K562 (cell line): ENCODE measurements around the gene OR52A5. TPM values are rescaled to one million over a fixed set of nuclear protein-coding genes. Genes with fewer than 3 reads are reported as not detected.

Source experiments
- ARHGAP35 ChIP-seq: fragments of 450-650 bp; IDR thresholded peaks from 2 replicates; pipeline ENCODE4 v1.6.1; 2018; ENCODE audit not compliant: partially characterized antibody
- BMI1 ChIP-seq: fragments of 150-350 bp; IDR thresholded peaks from 2 replicates; pipeline ENCODE4 v1.6.1; 2014; ENCODE audit warnings: low read length
- CLOCK ChIP-seq: fragments of 250-450 bp; sonication (Bioruptor Pico); IDR thresholded peaks from 2 replicates; pipeline ENCODE4 v1.4.0; 2020; ENCODE audit warnings: mild to moderate bottlenecking, moderate library complexity, borderline replicate concordance
- CSDE1 ChIP-seq, 2 experiments: fragments of 450-650 bp; IDR thresholded peaks; 2 replicates each; pipeline ENCODE4 v1.6.1; 2016; ENCODE audit warnings: mild to moderate bottlenecking in 1 of 2
- ELF4 ChIP-seq: fragments of 450-650 bp; formaldehyde crosslinking; IDR thresholded peaks from 2 replicates; pipeline ENCODE4 v1.4.0; 2022; ENCODE audit warnings: missing genetic modification characterization
- GABPB1 ChIP-seq: sonication (generic); formaldehyde crosslinking; IDR thresholded peaks from 2 replicates; pipeline ENCODE4 v1.8.0; 2022; ENCODE audit warnings: mild to moderate bottlenecking, missing genetic modification reagents
- KAT7 ChIP-seq: sonication (generic); formaldehyde crosslinking; IDR thresholded peaks from 2 replicates; pipeline ENCODE4 v1.8.0; 2022; ENCODE audit warnings: missing genetic modification reagents, mild to moderate bottlenecking, borderline replicate concordance
- KLF10 ChIP-seq: fragments of 250-450 bp; sonication (Bioruptor Pico); IDR thresholded peaks from 2 replicates; pipeline ENCODE4 v1.6.1; 2021; ENCODE audit warnings: matching md5 sums
- LARP7 ChIP-seq: fragments of 450-650 bp; IDR thresholded peaks from 2 replicates; pipeline ENCODE4 v1.6.1; 2016
- MED1 ChIP-seq: sonication (generic); formaldehyde crosslinking; IDR thresholded peaks from 2 replicates; pipeline ENCODE4 v1.8.1; 2023; ENCODE audit warnings: missing genetic modification reagents, borderline replicate concordance
- NFE2 ChIP-seq: IDR thresholded peaks from 2 replicates; pipeline ENCODE4 v1.6.1; 2014; ENCODE audit warnings: antibody characterized with exemption, low read depth
- NR4A1 ChIP-seq, 2 experiments: fragments of 250-450 bp in 1 of 2; fragments of 450-650 bp in 1 of 2; sonication (Bioruptor Pico) in 1 of 2; IDR thresholded peaks; 2 replicates each; pipeline versions ENCODE4 v1.4.0 to v1.6.1; 2016 to 2020; ENCODE audit warnings: mild to moderate bottlenecking in 2 of 2, missing compliant biosample characterization in 1 of 2, missing genetic modification characterization in 1 of 2, moderate library complexity in 1 of 2
- PHF8 ChIP-seq: fragments of 200-600 bp; sonication (generic); IDR thresholded peaks from 2 replicates; pipeline ENCODE4 v1.6.1; 2012; ENCODE audit warnings: mixed run types, mild to moderate bottlenecking, inconsistent platforms, low read length, moderate library complexity, borderline replicate concordance
- RBBP5 ChIP-seq: fragments of 200-600 bp; sonication (generic); IDR thresholded peaks from 2 replicates; pipeline ENCODE4 v1.6.1; 2012; ENCODE audit warnings: borderline replicate concordance, mild to moderate bottlenecking, low read length, control low read depth, inconsistent platforms; ENCODE audit not compliant: insufficient read depth, poor library complexity, severe bottlenecking
- STAT5A ChIP-seq: IDR thresholded peaks from 2 replicates; pipeline ENCODE4 v1.6.1; 2012; ENCODE audit warnings: low read length, inconsistent platforms, borderline replicate concordance
- ZNF76 ChIP-seq: fragments of 250-450 bp; sonication (Bioruptor Pico); IDR thresholded peaks from 2 replicates; pipeline ENCODE4 v1.4.0; 2020; ENCODE audit warnings: mild to moderate bottlenecking, moderate library complexity, borderline replicate concordance
- ZNF79 ChIP-seq: fragments of 250-450 bp; sonication (Bioruptor Pico); IDR thresholded peaks from 2 replicates; pipeline ENCODE4 v1.4.0; 2020; ENCODE audit warnings: low read depth, mild to moderate bottlenecking, moderate library complexity
- polyA plus RNA-seq, 8 experiments: library from polyadenylated mRNA; depleted of rRNA in 4 of 8; stranded (reverse) in 5 of 8; unstranded in 3 of 8; fragments of >200 nt; fragmentation: Nextera tagmentation in 2 of 8; fragmentation: Illumina TruSeq in 1 of 8; extraction: Ambion mirVana in 2 of 8; extraction: Trizol in 1 of 8; gene quantifications; 2 replicates each; pipeline versions ENCODE4 v1.2.1 to v1.2.3, GENCODE V29; 2011 to 2014; ENCODE audit warnings: inconsistent platforms in 1 of 8, missing spikeins in 1 of 8
- total RNA-seq, 7 experiments: library from RNA; depleted of rRNA in 6 of 7; stranded (reverse); fragments of >200 nt in 6 of 7; fragmentation: Illumina TruSeq in 2 of 7; extraction: Trizol in 2 of 7; gene quantifications; 2 replicates each; pipeline versions ENCODE4 v1.2.1 to v1.2.3, GENCODE V29; 2011 to 2021; ENCODE audit warnings: low replicate concordance in 1 of 7
- TF ChIP-seq, protein P1 (sequence below): sonication (generic); formaldehyde crosslinking; IDR thresholded peaks from 2 replicates; pipeline ENCODE4 v1.8.0; 2022; ENCODE audit warnings: mild to moderate bottlenecking, missing genetic modification reagents
- TF ChIP-seq, protein P2 (sequence below): fragments of 200-800 bp; sonication (Bioruptor generic); IDR thresholded peaks from 2 replicates; pipeline ENCODE4 v1.6.1; 2017; ENCODE audit warnings: missing genetic modification characterization, missing compliant biosample characterization
- TF ChIP-seq, protein P3 (sequence below), 2 experiments: fragments of 450-650 bp in 1 of 2; sonication (generic) in 1 of 2; formaldehyde crosslinking; conservative IDR thresholded peaks; 2 replicates each; pipeline versions ENCODE4 v1.4.0 to v1.8.1; 2020 to 2022; ENCODE audit warnings: mild to moderate bottlenecking in 1 of 2, missing genetic modification reagents in 1 of 2

Gene OR52A5
- total and polyA plus RNA-seq, 9 of the 15 experiments (the other 6 are each of a cell fraction or from before 2014, with no cell fraction given): 0.04 to 1.1 (median 0.94) TPM; not detected in 6

- TF ChIP-seq PHF8 (no peak), CSDE1 (IDR thresholded peaks at IDR 0.05) (no peak), KAT7 (CRISPR knock-in tag) (no peak), MED1 (no peak), NFE2 (peak; percentile 13; the same call in 1 of the 2 replicates), CLOCK (CRISPR knock-in tag) (no peak), KLF10 (no peak), RBBP5 (no peak), ZNF76 (CRISPR knock-in tag) (no peak), GABPB1 (CRISPR knock-in tag) (no peak), NR4A1 (CRISPR knock-in tag; IDR thresholded peaks at IDR 0.05) (no peak), NR4A1 (tag; IDR thresholded peaks at IDR 0.05) (peak; percentile 65; the same call in 1 of the 2 replicates), ELF4 (peak; percentile 27; the same call in 1 of the 2 replicates), LARP7 (no peak), BMI1 (no peak), STAT5A (peak; percentile 95), ARHGAP35 (no peak), ZNF79 (no peak)
- TF ChIP-seq, protein P1, sequence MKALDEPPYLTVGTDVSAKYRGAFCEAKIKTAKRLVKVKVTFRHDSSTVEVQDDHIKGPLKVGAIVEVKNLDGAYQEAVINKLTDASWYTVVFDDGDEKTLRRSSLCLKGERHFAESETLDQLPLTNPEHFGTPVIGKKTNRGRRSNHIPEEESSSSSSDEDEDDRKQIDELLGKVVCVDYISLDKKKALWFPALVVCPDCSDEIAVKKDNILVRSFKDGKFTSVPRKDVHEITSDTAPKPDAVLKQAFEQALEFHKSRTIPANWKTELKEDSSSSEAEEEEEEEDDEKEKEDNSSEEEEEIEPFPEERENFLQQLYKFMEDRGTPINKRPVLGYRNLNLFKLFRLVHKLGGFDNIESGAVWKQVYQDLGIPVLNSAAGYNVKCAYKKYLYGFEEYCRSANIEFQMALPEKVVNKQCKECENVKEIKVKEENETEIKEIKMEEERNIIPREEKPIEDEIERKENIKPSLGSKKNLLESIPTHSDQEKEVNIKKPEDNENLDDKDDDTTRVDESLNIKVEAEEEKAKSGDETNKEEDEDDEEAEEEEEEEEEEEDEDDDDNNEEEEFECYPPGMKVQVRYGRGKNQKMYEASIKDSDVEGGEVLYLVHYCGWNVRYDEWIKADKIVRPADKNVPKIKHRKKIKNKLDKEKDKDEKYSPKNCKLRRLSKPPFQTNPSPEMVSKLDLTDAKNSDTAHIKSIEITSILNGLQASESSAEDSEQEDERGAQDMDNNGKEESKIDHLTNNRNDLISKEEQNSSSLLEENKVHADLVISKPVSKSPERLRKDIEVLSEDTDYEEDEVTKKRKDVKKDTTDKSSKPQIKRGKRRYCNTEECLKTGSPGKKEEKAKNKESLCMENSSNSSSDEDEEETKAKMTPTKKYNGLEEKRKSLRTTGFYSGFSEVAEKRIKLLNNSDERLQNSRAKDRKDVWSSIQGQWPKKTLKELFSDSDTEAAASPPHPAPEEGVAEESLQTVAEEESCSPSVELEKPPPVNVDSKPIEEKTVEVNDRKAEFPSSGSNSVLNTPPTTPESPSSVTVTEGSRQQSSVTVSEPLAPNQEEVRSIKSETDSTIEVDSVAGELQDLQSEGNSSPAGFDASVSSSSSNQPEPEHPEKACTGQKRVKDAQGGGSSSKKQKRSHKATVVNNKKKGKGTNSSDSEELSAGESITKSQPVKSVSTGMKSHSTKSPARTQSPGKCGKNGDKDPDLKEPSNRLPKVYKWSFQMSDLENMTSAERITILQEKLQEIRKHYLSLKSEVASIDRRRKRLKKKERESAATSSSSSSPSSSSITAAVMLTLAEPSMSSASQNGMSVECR (CRISPR knock-in tag): no peak
- TF ChIP-seq, protein P2, sequence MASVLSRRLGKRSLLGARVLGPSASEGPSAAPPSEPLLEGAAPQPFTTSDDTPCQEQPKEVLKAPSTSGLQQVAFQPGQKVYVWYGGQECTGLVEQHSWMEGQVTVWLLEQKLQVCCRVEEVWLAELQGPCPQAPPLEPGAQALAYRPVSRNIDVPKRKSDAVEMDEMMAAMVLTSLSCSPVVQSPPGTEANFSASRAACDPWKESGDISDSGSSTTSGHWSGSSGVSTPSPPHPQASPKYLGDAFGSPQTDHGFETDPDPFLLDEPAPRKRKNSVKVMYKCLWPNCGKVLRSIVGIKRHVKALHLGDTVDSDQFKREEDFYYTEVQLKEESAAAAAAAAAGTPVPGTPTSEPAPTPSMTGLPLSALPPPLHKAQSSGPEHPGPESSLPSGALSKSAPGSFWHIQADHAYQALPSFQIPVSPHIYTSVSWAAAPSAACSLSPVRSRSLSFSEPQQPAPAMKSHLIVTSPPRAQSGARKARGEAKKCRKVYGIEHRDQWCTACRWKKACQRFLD (CRISPR knock-in tag): peak; percentile 91; the same call in 1 of the 2 replicates
- TF ChIP-seq, protein P3, sequence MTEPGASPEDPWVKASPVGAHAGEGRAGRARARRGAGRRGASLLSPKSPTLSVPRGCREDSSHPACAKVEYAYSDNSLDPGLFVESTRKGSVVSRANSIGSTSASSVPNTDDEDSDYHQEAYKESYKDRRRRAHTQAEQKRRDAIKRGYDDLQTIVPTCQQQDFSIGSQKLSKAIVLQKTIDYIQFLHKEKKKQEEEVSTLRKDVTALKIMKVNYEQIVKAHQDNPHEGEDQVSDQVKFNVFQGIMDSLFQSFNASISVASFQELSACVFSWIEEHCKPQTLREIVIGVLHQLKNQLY (CRISPR knock-in tag; conservative IDR thresholded peaks at IDR 0.05): no peak
Measured at GRCh38 chr11:5151713-5152153, 13.6 kb upstream of the OR52A5 start (continued).
